ENCODE results near the gene RASGRP2. TPM values are rescaled to one million over a fixed set of nuclear protein-coding genes. Genes with fewer than 3 reads are reported as not detected.

The RASGRP2 gene
- total RNA-seq, 1 donor from 2014 or later = 4.2 TPM

GRCh38 chr11:64677441-64678023 is 66.4 kb downstream of the RASGRP2 start:
- DNase-seq (ENCODE audit: low spot score) (peak; percentile 74), ATAC-seq (peak; percentile 81)

Other genes starting within 250 kb of the RASGRP2 start
- gene SLC22A11, start 188.2 kb downstream of the RASGRP2 start, total RNA-seq = 0.13 TPM
- gene SLC22A12, start 152.9 kb downstream of the RASGRP2 start, total RNA-seq = not detected
- 0.98 TPM for gene NRXN2, start 20.9 kb downstream of the RASGRP2 start, total RNA-seq
- 0.28 TPM for gene PYGM, start 15.8 kb upstream of the RASGRP2 start, total RNA-seq
- 104 TPM for gene SF1, start 34.4 kb upstream of the RASGRP2 start, total RNA-seq
- 6.6 TPM for gene MAP4K2, start 59.1 kb upstream of the RASGRP2 start, total RNA-seq
- 24.0 TPM for gene MEN1, start 66.4 kb upstream of the RASGRP2 start, total RNA-seq
- 1.2 TPM for gene CDC42BPG, start 100.5 kb upstream of the RASGRP2 start, total RNA-seq
- 29.9 TPM for gene EHD1, start 134.5 kb upstream of the RASGRP2 start, total RNA-seq
- 34.0 TPM for gene ATG2A, start 173.1 kb upstream of the RASGRP2 start, total RNA-seq
- 9.1 TPM for gene PPP2R5B, start 180.5 kb upstream of the RASGRP2 start, total RNA-seq
- 0.25 TPM for gene GPHA2, start 191.8 kb upstream of the RASGRP2 start, total RNA-seq
- gene MAJIN, start 228.0 kb upstream of the RASGRP2 start, total RNA-seq = not detected

Measured in left lobe of liver (tissue), 2 donors.